HEK293T (cell line): ENCODE results near the gene MS4A14.

ENCODE experiments used
- BHLHE40 ChIP-seq: fragments of 450-650 bp; IDR thresholded peaks from 2 replicates; pipeline ENCODE4 v1.6.1; 2016; ENCODE audit warnings: mild to moderate bottlenecking, moderate library complexity, borderline replicate concordance
- FOXA1 ChIP-seq: fragments of 450-650 bp; IDR thresholded peaks from 2 replicates; pipeline ENCODE4 v1.6.1; 2016; ENCODE audit warnings: mild to moderate bottlenecking
- FOXK2 ChIP-seq: fragments of 450-650 bp; IDR thresholded peaks from 2 replicates; pipeline ENCODE4 v1.6.1; 2016; ENCODE audit warnings: mild to moderate bottlenecking
- FOXM1 ChIP-seq: fragments of 450-650 bp; IDR thresholded peaks from 2 replicates; pipeline ENCODE4 v1.6.1; 2017; ENCODE audit warnings: mild to moderate bottlenecking, borderline replicate concordance
- SP1 ChIP-seq: fragments of 450-650 bp; IDR thresholded peaks from 2 replicates; pipeline ENCODE4 v1.6.1; 2017
- TARDBP ChIP-seq: fragments of 450-650 bp; IDR thresholded peaks from 2 replicates; pipeline ENCODE4 v1.6.1; 2016

- TF ChIP-seq FOXK2: no peak
- TF ChIP-seq SP1: no peak
- TF ChIP-seq TARDBP: no peak
- no peak for TF ChIP-seq FOXM1
- TF ChIP-seq FOXA1: no peak
- no peak for TF ChIP-seq BHLHE40
Measured at GRCh38 chr11:60372767-60373166, 23.5 kb upstream of the MS4A14 start.
